RWPE1 (cell line): ENCODE measurements around the gene SYNE1.
"Not testable (repeated sequence)": the region's sequence is repeated elsewhere in the genome, so short reads cannot be mapped to it uniquely, and the experiment has no call there.

Source experiments
- CTCF ChIA-PET: fragments of 350-600 bp; sonication (Branson Sonifier 250); formaldehyde crosslinking; extraction: SDS; loops from one replicate; lab custom pipeline; 2021; lab: Yijun Ruan, JAX
- POLR2A ChIA-PET: fragments of 400-600 bp; formaldehyde crosslinking; extraction: SDS; loops from one replicate; lab custom pipeline; 2020; ENCODE audit warnings: antibody characterized with exemption; ENCODE audit not compliant: low non-redundant PET; lab: Yijun Ruan, JAX
- DNase-seq: peaks from one replicate; pipeline ENCODE4 v3.0.0; 2012; ENCODE audit warnings: low spot score
- H3K27ac ChIP-seq: fragments of 450-650 bp; 2 replicates; pipeline ENCODE4 v1.5.1; 2017
- CTCF ChIP-seq: fragments of 450-650 bp; conservative IDR thresholded peaks from 2 replicates; pipeline ENCODE4 v1.5.1; 2017; ENCODE audit warnings: low read depth, mild to moderate bottlenecking

The SYNE1 gene

GRCh38 chr6:152502421-152503188 is 134.6 kb downstream of the SYNE1 start:
- no peak for DNase-seq

GRCh38 chr6:152499931-152500330 is 137.2 kb downstream of the SYNE1 start:
- CTCF ChIA-PET: no interaction called here

More at GRCh38 chr6:152502421-152503188, 134.6 kb downstream of the SYNE1 start:
- H3K27ac ChIP-seq: no peak overlapping the region
- CTCF ChIA-PET: interaction anchor here (0.5 kb wide), 1 partner anchor 137 kb away, joined by 3 read pairs; no protein-coding TSS in a partner anchor
- POLR2A ChIA-PET: no interaction called here
- TF ChIP-seq CTCF: no peak

GRCh38 chr6:152496731-152497130 is 140.4 kb downstream of the SYNE1 start:
- TF ChIP-seq CTCF: no peak
- H3K27ac ChIP-seq: no peak overlapping the region
- ChIA-PET CTCF (interaction anchor here (0.6 kb wide), 1 partner anchor 61 kb away, joined by 4 read pairs; no protein-coding TSS in a partner anchor), POLR2A (no interaction called here)
- no peak for DNase-seq

More at GRCh38 chr6:152499931-152500330, 137.2 kb downstream of the SYNE1 start:
- POLR2A ChIA-PET: no interaction called here
- TF ChIP-seq CTCF: no peak
- no peak for DNase-seq
- no peak overlapping the region for H3K27ac ChIP-seq

- CTCF ChIA-PET: interaction anchor here (0.8 kb wide), 1 partner anchor 11 kb away, joined by 3 read pairs; no protein-coding TSS in a partner anchor
- POLR2A ChIA-PET, DNase-seq, H3K27ac ChIP-seq: not testable (repeated sequence)
Measured at GRCh38 chr6:152495456-152495855, 141.7 kb downstream of the SYNE1 start.

GRCh38 chr6:152492281-152492680 is 144.9 kb downstream of the SYNE1 start:
- H3K27ac ChIP-seq, DNase-seq, CTCF ChIA-PET, POLR2A ChIA-PET: not testable (repeated sequence)

- H3K27ac ChIP-seq, DNase-seq, POLR2A ChIA-PET, CTCF ChIA-PET: not testable (repeated sequence)
Measured at GRCh38 chr6:152491501-152491900, 145.7 kb downstream of the SYNE1 start.

GRCh38 chr6:152490971-152491378 is 146.2 kb downstream of the SYNE1 start:
- H3K27ac ChIP-seq, CTCF ChIA-PET, DNase-seq, POLR2A ChIA-PET: not testable (repeated sequence)

- no peak for TF ChIP-seq CTCF
- POLR2A ChIA-PET: no interaction called here
- no peak overlapping the region for H3K27ac ChIP-seq
- CTCF ChIA-PET: interaction anchor here (0.6 to 1.6 kb wide), 6 partner anchors 13 to 1159 kb away, joined by 3 to 9 read pairs (median 4); no protein-coding TSS in a partner anchor
- no peak for DNase-seq
Measured at GRCh38 chr6:152484806-152485205, 152.4 kb downstream of the SYNE1 start.
